ENCODE data around the gene C1QA.

The C1QA gene

GRCh38 chr1:22629886-22630285 lies 6.5 kb upstream of the C1QA start:
- Histone ChIP-seq H3K9me2 (replicated peaks; ENCODE audit: low read depth, low read length) (no peaks in the 10 kb centered on the region), H3K9me3 (ENCODE audit: insufficient read depth, low read depth, low read length) (no peaks in the 10 kb centered on the region), H3K4me2 (ENCODE audit: low read depth, low read length, poor library complexity, severe bottlenecking) (no peak overlapping the region), H3K4me3 (ENCODE audit: low read length, poor library complexity, severe bottlenecking) (no peak overlapping the region), H4K20me1 (ENCODE audit: insufficient read depth, low read length, poor library complexity, severe bottlenecking) (no peaks in the 10 kb centered on the region), H3K79me2 (ENCODE audit: insufficient read depth, low read length) (no peaks in the 10 kb centered on the region), H3K4me1 (ENCODE audit: insufficient read depth, low read length, poor library complexity, severe bottlenecking) (no peaks in the 10 kb centered on the region), H3F3A (ENCODE audit: low read depth) (no peaks in the 10 kb centered on the region), H2AFZ (ENCODE audit: low read length) (no peak overlapping the region), H3K36me3 (ENCODE audit: insufficient read depth, low read length) (no peaks in the 10 kb centered on the region), H3K27me3 (ENCODE audit: insufficient read depth, low read length, poor library complexity, severe bottlenecking) (no peaks in the 10 kb centered on the region), H3K9ac (ENCODE audit: low read depth, low read length, poor library complexity, severe bottlenecking) (no peak overlapping the region)
- no peak for TF ChIP-seq EZH2phosphoT487 (IDR thresholded peaks at IDR 0.05; ENCODE audit: borderline replicate concordance)
- TF ChIP-seq CTCF (conservative IDR thresholded peaks at IDR 0.05; ENCODE audit: low read length) = no peak

GRCh38 chr1:22633697-22634463 lies 2.5 kb upstream of the C1QA start:
- no peak overlapping the region for H3K4me3 ChIP-seq (ENCODE audit: low read length, poor library complexity, severe bottlenecking)
- no peaks in the 10 kb centered on the region for H4K20me1 ChIP-seq (ENCODE audit: insufficient read depth, low read length, poor library complexity, severe bottlenecking)
- TF ChIP-seq EZH2phosphoT487 (IDR thresholded peaks at IDR 0.05; ENCODE audit: borderline replicate concordance) (no peak), CTCF (conservative IDR thresholded peaks at IDR 0.05; ENCODE audit: low read length) (no peak)
- H3K9me3 ChIP-seq (ENCODE audit: insufficient read depth, low read depth, low read length) = no peaks in the 10 kb centered on the region
- H3K79me2 ChIP-seq (ENCODE audit: insufficient read depth, low read length) = no peaks in the 10 kb centered on the region
- no peak overlapping the region for H2AFZ ChIP-seq (ENCODE audit: low read length)
- no peaks in the 10 kb centered on the region for H3K36me3 ChIP-seq (ENCODE audit: insufficient read depth, low read length)
- no peak overlapping the region for H3K9ac ChIP-seq (ENCODE audit: low read depth, low read length, poor library complexity, severe bottlenecking)
- H3F3A ChIP-seq (ENCODE audit: low read depth) = no peaks in the 10 kb centered on the region
- no peaks in the 10 kb centered on the region for H3K9me2 ChIP-seq (replicated peaks; ENCODE audit: low read depth, low read length)
- H3K4me1 ChIP-seq (ENCODE audit: insufficient read depth, low read length, poor library complexity, severe bottlenecking) = no peaks in the 10 kb centered on the region
- no peak overlapping the region for H3K4me2 ChIP-seq (ENCODE audit: low read depth, low read length, poor library complexity, severe bottlenecking)
- no peaks in the 10 kb centered on the region for H3K27me3 ChIP-seq (ENCODE audit: insufficient read depth, low read length, poor library complexity, severe bottlenecking)

GRCh38 chr1:22635436-22635835 lies 992 bp upstream of the C1QA start:
- Histone ChIP-seq H3F3A (ENCODE audit: low read depth) (no peaks in the 10 kb centered on the region), H3K4me3 (ENCODE audit: low read length, poor library complexity, severe bottlenecking) (no peak overlapping the region), H3K79me2 (ENCODE audit: insufficient read depth, low read length) (no peaks in the 10 kb centered on the region), H3K36me3 (ENCODE audit: insufficient read depth, low read length) (no peaks in the 10 kb centered on the region), H3K9me3 (ENCODE audit: insufficient read depth, low read depth, low read length) (no peaks in the 10 kb centered on the region), H3K4me2 (ENCODE audit: low read depth, low read length, poor library complexity, severe bottlenecking) (no peak overlapping the region), H3K9me2 (replicated peaks; ENCODE audit: low read depth, low read length) (no peaks in the 10 kb centered on the region), H4K20me1 (ENCODE audit: insufficient read depth, low read length, poor library complexity, severe bottlenecking) (no peaks in the 10 kb centered on the region), H3K9ac (ENCODE audit: low read depth, low read length, poor library complexity, severe bottlenecking) (no peak overlapping the region), H2AFZ (ENCODE audit: low read length) (no peak overlapping the region), H3K27me3 (ENCODE audit: insufficient read depth, low read length, poor library complexity, severe bottlenecking) (no peaks in the 10 kb centered on the region), H3K4me1 (ENCODE audit: insufficient read depth, low read length, poor library complexity, severe bottlenecking) (no peaks in the 10 kb centered on the region)
- TF ChIP-seq EZH2phosphoT487 (IDR thresholded peaks at IDR 0.05; ENCODE audit: borderline replicate concordance) (no peak), CTCF (conservative IDR thresholded peaks at IDR 0.05; ENCODE audit: low read length) (no peak)
